Adrenal gland (tissue), 5 donors: Measurements from ENCODE around the gene LARP1B.

Source experiments
- POLR2A ChIP-seq, 2 donors: fragments of 450-650 bp; IDR thresholded peaks; one replicate each; pipeline ENCODE4 v1.6.1; 2017; ENCODE audit warnings: antibody characterized with exemption in 2 of 2, mild to moderate bottlenecking in 2 of 2, moderate library complexity in 1 of 2
- TF ChIP-seq, protein P1 (sequence below), 6 experiments: fragments of 450-650 bp in 4 of 6; fragments of 200-600 bp in 2 of 6; sonication (generic) in 1 of 6; IDR thresholded peaks; 1 replicate in 5 of 6; 2 replicates in 1 of 6; pipeline versions ENCODE4 v1.5.1 to v1.8.0; 2016 to 2021; ENCODE audit warnings: antibody characterized with exemption in 6 of 6, mild to moderate bottlenecking in 2 of 6, moderate library complexity in 1 of 6
- donor health status: DM: no; HTN: no; CAD: no.

DNA sequence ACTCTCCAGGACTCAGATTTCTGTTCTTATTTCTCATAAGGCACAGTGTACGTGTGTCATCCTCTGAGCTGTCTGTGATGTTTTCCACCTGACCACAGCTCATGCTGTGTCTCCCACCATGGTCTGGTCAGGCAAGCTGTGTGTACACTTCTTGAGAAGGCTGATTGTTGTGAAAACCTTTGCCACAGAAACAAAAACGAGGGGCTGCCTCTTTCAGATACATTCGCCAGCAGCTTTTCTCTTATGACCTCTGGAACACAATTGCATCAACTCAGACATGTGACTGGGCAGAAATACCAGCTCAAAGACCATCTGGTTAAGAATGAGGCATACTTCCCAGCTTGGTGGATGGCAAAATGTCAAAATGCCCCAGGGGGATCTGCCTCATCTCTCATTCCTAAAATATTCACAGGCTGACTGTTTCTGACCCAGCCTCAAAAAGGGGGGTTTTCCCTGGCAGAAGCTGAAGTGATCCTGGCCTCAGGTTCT lies 180.4 kb downstream of the LARP1B start:
- TF ChIP-seq, protein P1, sequence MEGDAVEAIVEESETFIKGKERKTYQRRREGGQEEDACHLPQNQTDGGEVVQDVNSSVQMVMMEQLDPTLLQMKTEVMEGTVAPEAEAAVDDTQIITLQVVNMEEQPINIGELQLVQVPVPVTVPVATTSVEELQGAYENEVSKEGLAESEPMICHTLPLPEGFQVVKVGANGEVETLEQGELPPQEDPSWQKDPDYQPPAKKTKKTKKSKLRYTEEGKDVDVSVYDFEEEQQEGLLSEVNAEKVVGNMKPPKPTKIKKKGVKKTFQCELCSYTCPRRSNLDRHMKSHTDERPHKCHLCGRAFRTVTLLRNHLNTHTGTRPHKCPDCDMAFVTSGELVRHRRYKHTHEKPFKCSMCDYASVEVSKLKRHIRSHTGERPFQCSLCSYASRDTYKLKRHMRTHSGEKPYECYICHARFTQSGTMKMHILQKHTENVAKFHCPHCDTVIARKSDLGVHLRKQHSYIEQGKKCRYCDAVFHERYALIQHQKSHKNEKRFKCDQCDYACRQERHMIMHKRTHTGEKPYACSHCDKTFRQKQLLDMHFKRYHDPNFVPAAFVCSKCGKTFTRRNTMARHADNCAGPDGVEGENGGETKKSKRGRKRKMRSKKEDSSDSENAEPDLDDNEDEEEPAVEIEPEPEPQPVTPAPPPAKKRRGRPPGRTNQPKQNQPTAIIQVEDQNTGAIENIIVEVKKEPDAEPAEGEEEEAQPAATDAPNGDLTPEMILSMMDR (IDR thresholded peaks at IDR 0.05), result no peak
- no peak for TF ChIP-seq POLR2A (IDR thresholded peaks at IDR 0.05)
